SK-N-SH (cell line): ENCODE results near the gene GNA14. TPM values are rescaled to one million over a fixed set of nuclear protein-coding genes. Genes with fewer than 3 reads are reported as not detected.

ENCODE experiments used
- CTCF ChIA-PET: fragments of 300-600, 350-600 bp; formaldehyde crosslinking; extraction: SDS; loops from one replicate; lab custom pipeline; 2021; lab: Yijun Ruan, JAX
- POLR2A ChIA-PET: fragments of 350-600 bp; sonication (Branson Sonifier 250); formaldehyde crosslinking; extraction: SDS; loops from one replicate; lab custom pipeline; 2020; ENCODE audit warnings: antibody characterized with exemption, inconsistent platforms; lab: Yijun Ruan, JAX
- DNase-seq: peaks from one replicate; pipeline ENCODE4 v3.0.0; 2012
- H2AFZ ChIP-seq: fragments of 200-600 bp; sonication (generic); 2 replicates; pipeline ENCODE4 v1.8.1; 2016; ENCODE audit warnings: antibody characterized with exemption, mild to moderate bottlenecking, low read depth
- H3F3A ChIP-seq: fragments of 200-600 bp; sonication (generic); replicated peaks from 2 replicates; pipeline ENCODE3; 2016; ENCODE audit warnings: antibody characterized with exemption, mild to moderate bottlenecking; ENCODE audit not compliant: insufficient read depth
- H3K27ac ChIP-seq, 2 experiments: fragments of 200-500 bp in 1 of 2; fragments of 200-600 bp in 1 of 2; sonication (Bioruptor generic) in 1 of 2; sonication (generic), shearing (Covaris generic) in 1 of 2; 2 replicates each; pipeline versions ENCODE4 v1.5.1 to v1.6.1; 2014 to 2016; ENCODE audit warnings: low read depth in 2 of 2, inconsistent platforms in 1 of 2, low read length in 1 of 2, mild to moderate bottlenecking in 1 of 2, mixed read lengths in 1 of 2
- H3K27me3 ChIP-seq: fragments of 200-600 bp; sonication (generic), shearing (Covaris generic); 2 replicates; pipeline ENCODE4 v1.6.1; 2016; ENCODE audit warnings: mixed run types; ENCODE audit not compliant: insufficient read depth
- H3K36me3 ChIP-seq, 2 experiments: fragments of 200-500 bp in 1 of 2; fragments of 200-600 bp in 1 of 2; sonication (Bioruptor generic) in 1 of 2; sonication (generic) in 1 of 2; replicated peaks in 1 of 2; 2 replicates each; pipeline versions ENCODE3 to v1.5.1; 2014 to 2016; ENCODE audit warnings: low read length in 1 of 2, mild to moderate bottlenecking in 1 of 2; ENCODE audit not compliant: insufficient read depth in 2 of 2, control insufficient read depth in 1 of 2
- H3K4me1 ChIP-seq, 2 experiments: fragments of 200-500 bp in 1 of 2; fragments of 200-600 bp in 1 of 2; sonication (Bioruptor generic) in 1 of 2; sonication (generic), shearing (Covaris generic) in 1 of 2; 2 replicates each; pipeline versions ENCODE4 v1.5.1 to v1.6.1; 2014 to 2016; ENCODE audit warnings: low read depth in 1 of 2, low read length in 1 of 2, mixed run types in 1 of 2; ENCODE audit not compliant: insufficient read depth in 2 of 2, control insufficient read depth in 1 of 2
- H3K4me2 ChIP-seq: fragments of 200-600 bp; sonication (generic), shearing (Covaris generic); 2 replicates; pipeline ENCODE4 v1.6.1; 2017; ENCODE audit warnings: mixed run types
- H3K4me3 ChIP-seq, 2 experiments: fragments of 200-500 bp in 1 of 2; fragments of 200-600 bp in 1 of 2; sonication (Bioruptor generic) in 1 of 2; sonication (generic), shearing (Covaris generic) in 1 of 2; 2 replicates each; pipeline versions ENCODE4 v1.5.1 to v1.8.1; 2014 to 2016; ENCODE audit warnings: low read depth in 2 of 2, inconsistent platforms in 1 of 2, low read length in 1 of 2, mild to moderate bottlenecking in 1 of 2, mixed read lengths in 1 of 2, moderate library complexity in 1 of 2
- H3K79me2 ChIP-seq: fragments of 200-600 bp; sonication (generic); 2 replicates; pipeline ENCODE4 v1.8.1; 2017; ENCODE audit warnings: mild to moderate bottlenecking; ENCODE audit not compliant: insufficient read depth
- H3K9ac ChIP-seq: fragments of 200-600 bp; sonication (generic); 2 replicates; pipeline ENCODE4 v1.6.1; 2017; ENCODE audit warnings: mixed run types
- H3K9me2 ChIP-seq: fragments of 200-600 bp; sonication (generic); 2 replicates; pipeline ENCODE4 v1.6.1; 2017; ENCODE audit warnings: mixed run types
- H3K9me3 ChIP-seq: fragments of 200-600 bp; sonication (generic); 2 replicates; pipeline ENCODE4 v1.6.1; 2017; ENCODE audit warnings: mixed run types, mild to moderate bottlenecking, moderate library complexity
- H4K20me1 ChIP-seq: fragments of 200-600 bp; sonication (generic); 2 replicates; pipeline ENCODE4 v1.6.1; 2017; ENCODE audit warnings: mild to moderate bottlenecking, mixed run types; ENCODE audit not compliant: insufficient read depth
- EP300 ChIP-seq, 2 experiments: IDR thresholded peaks; 2 replicates each; pipeline versions ENCODE4 v1.4.0 to v1.6.1; 2012; ENCODE audit warnings: borderline replicate concordance in 1 of 2, low read depth in 1 of 2, low read length in 1 of 2
- EZH2phosphoT487 ChIP-seq: fragments of 200-600 bp; sonication (generic); IDR thresholded peaks from 2 replicates; pipeline ENCODE4 v1.6.1; 2017; ENCODE audit warnings: low read depth, mixed run types, mild to moderate bottlenecking, antibody characterized with exemption, moderate library complexity, borderline replicate concordance
- FOSL2 ChIP-seq: IDR thresholded peaks from 2 replicates; pipeline ENCODE4 v1.4.0; 2012; ENCODE audit warnings: low read depth, mild to moderate bottlenecking, moderate library complexity, borderline replicate concordance
- FOXJ3 ChIP-seq: sonication (generic); formaldehyde crosslinking; IDR thresholded peaks from 2 replicates; pipeline ENCODE4 v1.5.1; 2020; ENCODE audit warnings: mild to moderate bottlenecking, missing genetic modification reagents
- GABPA ChIP-seq: IDR thresholded peaks from 2 replicates; pipeline ENCODE4 v1.4.0; 2012; ENCODE audit warnings: low read depth, mild to moderate bottlenecking
- GATA2 ChIP-seq: sonication (generic); formaldehyde crosslinking; IDR thresholded peaks from 2 replicates; pipeline ENCODE4 v1.5.0; 2020; ENCODE audit warnings: mild to moderate bottlenecking, missing genetic modification reagents
- JUND ChIP-seq: IDR thresholded peaks from 2 replicates; pipeline ENCODE4 v1.4.0; 2012
- MEF2A ChIP-seq: IDR thresholded peaks from 2 replicates; pipeline ENCODE4 v1.4.0; 2012; ENCODE audit warnings: low read depth, borderline replicate concordance
- MXI1 ChIP-seq: IDR thresholded peaks from 2 replicates; pipeline ENCODE4 v1.6.1; 2012; ENCODE audit warnings: mild to moderate bottlenecking, low read depth, low read length, improper control_type of control experiment
- NFIC ChIP-seq: IDR thresholded peaks from 2 replicates; pipeline ENCODE4 v1.4.0; 2012; ENCODE audit warnings: borderline replicate concordance
- RCOR1 ChIP-seq: fragments of 150-350 bp; IDR thresholded peaks from 2 replicates; pipeline ENCODE4 v1.6.1; 2017; ENCODE audit warnings: antibody characterized with exemption, low read length
- RFX5 ChIP-seq: IDR thresholded peaks from 2 replicates; pipeline ENCODE4 v1.6.1; 2012; ENCODE audit warnings: mild to moderate bottlenecking, improper control_type of control experiment, low read length
- TAF1 ChIP-seq: IDR thresholded peaks from 2 replicates; pipeline ENCODE4 v1.6.1; 2012; ENCODE audit warnings: low read depth, mild to moderate bottlenecking, low read length, moderate library complexity, borderline replicate concordance
- TCF12 ChIP-seq: IDR thresholded peaks from 2 replicates; pipeline ENCODE4 v1.4.0; 2012
- WGBS: methylation state at CpG from one replicate; pipeline ENCODE4 v1.1.6; 2017; ENCODE audit warnings: low lambda C conversion rate; 5-methylcytosine and 5-hydroxymethylcytosine counted together
- polyA plus RNA-seq, 3 experiments: library from polyadenylated mRNA; depleted of rRNA; stranded (reverse); fragments of >200 nt; gene quantifications; 2 replicates each; pipeline ENCODE4 v1.2.3, GENCODE V29; 2012
- TF ChIP-seq, protein P1 (sequence below): IDR thresholded peaks from 2 replicates; pipeline ENCODE4 v1.6.1; 2012; ENCODE audit warnings: mild to moderate bottlenecking, low read depth, low read length, moderate library complexity
- TF ChIP-seq, protein P2 (sequence below): IDR thresholded peaks from 2 replicates; pipeline ENCODE4 v1.4.0; 2012; ENCODE audit warnings: low read depth, borderline replicate concordance

The GNA14 gene
- polyA plus RNA-seq, 1 of the 3 experiments (the other 2 are of a cell fraction) = 0.15 TPM

DNA sequence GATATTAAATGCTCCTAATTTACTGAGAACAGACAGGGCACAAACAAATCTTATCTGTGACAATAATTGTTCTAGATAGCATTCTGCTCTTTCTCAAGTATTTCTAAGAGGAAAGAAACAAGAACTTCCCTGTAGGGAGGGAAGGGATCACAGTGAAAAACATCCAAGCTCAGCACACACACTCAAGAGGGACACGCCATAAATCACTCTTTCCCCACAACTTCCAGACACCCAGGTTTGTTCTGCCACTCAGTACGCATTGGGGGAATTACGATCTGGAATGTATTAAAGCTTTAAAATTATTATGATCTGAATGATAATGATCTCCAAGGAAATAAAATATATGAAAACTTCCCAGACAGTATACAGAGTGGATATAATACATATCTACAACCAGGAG, 221.4 kb downstream of the GNA14 start:
- 39% methylated on average over 3 of the region's 3 CpGs for WGBS
- Histone ChIP-seq H3K4me2 (no peak overlapping the region), H3K9ac (no peak overlapping the region), H3K4me3 (no peak overlapping the region), H3K9me2 (no peaks in the 10 kb centered on the region), H2AFZ (no peak overlapping the region), H3F3A (no peaks in the 10 kb centered on the region), H3K27ac (no peak overlapping the region), H3K4me1 (peaks cover 4 to 10% of the 10 kb centered on the region in 2 experiments; a peak in 2 of 4 replicates), H4K20me1 (no peaks in the 10 kb centered on the region), H3K79me2 (no peaks in the 10 kb centered on the region), H3K36me3 (no peaks in the 10 kb centered on the region), H3K27me3 (no peaks in the 10 kb centered on the region), H3K9me3 (no peaks in the 10 kb centered on the region)
- TF ChIP-seq GATA2 (CRISPR knock-in tag) = 0 out of 2 replicates have a peak, but pooled peaks have one; percentile 7
- TF ChIP-seq TAF1 = no peak
- ChIA-PET POLR2A (no interaction called here), CTCF (no interaction called here)
- no peak for DNase-seq

DNA sequence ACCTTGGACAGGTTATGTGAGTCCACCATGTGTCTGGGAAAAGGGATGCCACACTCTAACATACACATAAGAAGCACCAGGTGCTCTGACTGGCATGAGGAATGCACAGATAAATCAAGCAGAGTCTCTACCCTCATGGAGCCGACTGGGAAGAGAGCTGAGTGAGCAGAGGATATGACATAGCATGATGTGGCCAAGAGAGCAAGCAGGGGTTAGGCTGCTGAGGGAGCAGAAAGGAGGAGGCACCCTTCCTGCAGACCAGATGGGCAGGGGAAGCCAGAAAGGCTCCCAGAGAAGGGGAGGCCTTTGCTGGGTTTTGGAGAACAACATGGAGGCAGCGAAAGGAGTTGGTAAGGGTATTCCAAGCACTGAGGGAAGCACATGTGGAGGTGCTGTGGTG, 223.1 kb downstream of the GNA14 start:
- ChIA-PET POLR2A (no interaction called here), CTCF (interaction anchor here (0.8 to 2.0 kb wide), 4 partner anchors 9 to 611 kb away, joined by 3 to 4 read pairs (median 3); no protein-coding TSS in a partner anchor)
- no peak for DNase-seq
- H3K36me3 ChIP-seq = no peaks in the 10 kb centered on the region
- no peaks in the 10 kb centered on the region for H3K79me2 ChIP-seq
- WGBS = 60% methylated on average over 2 of the region's 2 CpGs
- no peaks in the 10 kb centered on the region for H3F3A ChIP-seq
- H3K4me2 ChIP-seq = no peak overlapping the region
- no peak overlapping the region for H3K4me3 ChIP-seq
- H3K9me2 ChIP-seq = no peaks in the 10 kb centered on the region
- H2AFZ ChIP-seq = no peak overlapping the region
- no peaks in the 10 kb centered on the region for H3K9me3 ChIP-seq
- H3K27me3 ChIP-seq = no peaks in the 10 kb centered on the region
- no peak overlapping the region for H3K9ac ChIP-seq
- H3K4me1 ChIP-seq = peaks cover 4 to 10% of the 10 kb centered on the region in 2 experiments; a peak in 2 of 4 replicates
- TF ChIP-seq, protein P1, sequence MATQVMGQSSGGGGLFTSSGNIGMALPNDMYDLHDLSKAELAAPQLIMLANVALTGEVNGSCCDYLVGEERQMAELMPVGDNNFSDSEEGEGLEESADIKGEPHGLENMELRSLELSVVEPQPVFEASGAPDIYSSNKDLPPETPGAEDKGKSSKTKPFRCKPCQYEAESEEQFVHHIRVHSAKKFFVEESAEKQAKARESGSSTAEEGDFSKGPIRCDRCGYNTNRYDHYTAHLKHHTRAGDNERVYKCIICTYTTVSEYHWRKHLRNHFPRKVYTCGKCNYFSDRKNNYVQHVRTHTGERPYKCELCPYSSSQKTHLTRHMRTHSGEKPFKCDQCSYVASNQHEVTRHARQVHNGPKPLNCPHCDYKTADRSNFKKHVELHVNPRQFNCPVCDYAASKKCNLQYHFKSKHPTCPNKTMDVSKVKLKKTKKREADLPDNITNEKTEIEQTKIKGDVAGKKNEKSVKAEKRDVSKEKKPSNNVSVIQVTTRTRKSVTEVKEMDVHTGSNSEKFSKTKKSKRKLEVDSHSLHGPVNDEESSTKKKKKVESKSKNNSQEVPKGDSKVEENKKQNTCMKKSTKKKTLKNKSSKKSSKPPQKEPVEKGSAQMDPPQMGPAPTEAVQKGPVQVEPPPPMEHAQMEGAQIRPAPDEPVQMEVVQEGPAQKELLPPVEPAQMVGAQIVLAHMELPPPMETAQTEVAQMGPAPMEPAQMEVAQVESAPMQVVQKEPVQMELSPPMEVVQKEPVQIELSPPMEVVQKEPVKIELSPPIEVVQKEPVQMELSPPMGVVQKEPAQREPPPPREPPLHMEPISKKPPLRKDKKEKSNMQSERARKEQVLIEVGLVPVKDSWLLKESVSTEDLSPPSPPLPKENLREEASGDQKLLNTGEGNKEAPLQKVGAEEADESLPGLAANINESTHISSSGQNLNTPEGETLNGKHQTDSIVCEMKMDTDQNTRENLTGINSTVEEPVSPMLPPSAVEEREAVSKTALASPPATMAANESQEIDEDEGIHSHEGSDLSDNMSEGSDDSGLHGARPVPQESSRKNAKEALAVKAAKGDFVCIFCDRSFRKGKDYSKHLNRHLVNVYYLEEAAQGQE = no peak
- TF ChIP-seq GATA2 (CRISPR knock-in tag) (no peak), MEF2A (no peak), EZH2phosphoT487 (no peak), TCF12 (no peak), JUND (no peak), FOSL2 (no peak), FOXJ3 (CRISPR knock-in tag) (no peak), GABPA (no peak), NFIC (no peak), RCOR1 (no peak), RFX5 (no peak), MXI1 (no peak), EP300 (IDR thresholded peaks at IDR 0.05; ENCODE audit: borderline replicate concordance in 1 of 2, low read depth in 1 of 2, low read length in 1 of 2) (no peak)
- TF ChIP-seq, protein P2, sequence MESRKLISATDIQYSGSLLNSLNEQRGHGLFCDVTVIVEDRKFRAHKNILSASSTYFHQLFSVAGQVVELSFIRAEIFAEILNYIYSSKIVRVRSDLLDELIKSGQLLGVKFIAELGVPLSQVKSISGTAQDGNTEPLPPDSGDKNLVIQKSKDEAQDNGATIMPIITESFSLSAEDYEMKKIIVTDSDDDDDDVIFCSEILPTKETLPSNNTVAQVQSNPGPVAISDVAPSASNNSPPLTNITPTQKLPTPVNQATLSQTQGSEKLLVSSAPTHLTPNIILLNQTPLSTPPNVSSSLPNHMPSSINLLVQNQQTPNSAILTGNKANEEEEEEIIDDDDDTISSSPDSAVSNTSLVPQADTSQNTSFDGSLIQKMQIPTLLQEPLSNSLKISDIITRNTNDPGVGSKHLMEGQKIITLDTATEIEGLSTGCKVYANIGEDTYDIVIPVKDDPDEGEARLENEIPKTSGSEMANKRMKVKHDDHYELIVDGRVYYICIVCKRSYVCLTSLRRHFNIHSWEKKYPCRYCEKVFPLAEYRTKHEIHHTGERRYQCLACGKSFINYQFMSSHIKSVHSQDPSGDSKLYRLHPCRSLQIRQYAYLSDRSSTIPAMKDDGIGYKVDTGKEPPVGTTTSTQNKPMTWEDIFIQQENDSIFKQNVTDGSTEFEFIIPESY = no peak
- H4K20me1 ChIP-seq = no peaks in the 10 kb centered on the region
- H3K27ac ChIP-seq = no peak overlapping the region
